ENCODE measurements around the gene LTB. TPM values are rescaled to one million over a fixed set of nuclear protein-coding genes. Genes with fewer than 3 reads are reported as not detected.

Gene LTB
- total and polyA plus RNA-seq, 2 of the 13 experiments (the other 11 are each of a cell fraction or from before 2014, with no cell fraction given): 0.09 to 0.22 TPM

GRCh38 chr6:31541658-31542521, 40.3 kb downstream of the LTB start, which contains the start of gene DDX39B (continued):
- TF ChIP-seq CEBPZ (IDR thresholded peaks at IDR 0.05; ENCODE audit: low read length): no peak
- TF ChIP-seq PITX1 (CRISPR knock-in tag; IDR thresholded peaks at IDR 0.05): peak; percentile 92
- no peak for TF ChIP-seq RBAK (CRISPR knock-in tag; IDR thresholded peaks at IDR 0.05)
- TF ChIP-seq RXRB (CRISPR knock-in tag; IDR thresholded peaks at IDR 0.05; ENCODE audit: borderline replicate concordance): peak; percentile 81
- peak; percentile 77 for TF ChIP-seq SALL1 (CRISPR knock-in tag; IDR thresholded peaks at IDR 0.05)
- TF ChIP-seq ZNF280B (CRISPR knock-in tag; IDR thresholded peaks at IDR 0.05; ENCODE audit: borderline replicate concordance): peak; percentile 87; the same call in 1 of the 2 replicates
- TF ChIP-seq FOXO4 (CRISPR knock-in tag; conservative IDR thresholded peaks at IDR 0.05): no peak
- no peak; the same call in 1 of the 2 replicates for TF ChIP-seq ZNF746 (CRISPR knock-in tag; IDR thresholded peaks at IDR 0.05)
- peak; percentile 89 for TF ChIP-seq SRSF1 (optimal IDR thresholded peaks at IDR 0.05; ENCODE audit: low read depth, low read length)
- TF ChIP-seq HOXA3 (CRISPR knock-in tag; IDR thresholded peaks at IDR 0.05): peak; percentile 97
- TF ChIP-seq ZBTB40 (IDR thresholded peaks at IDR 0.05): peak; percentile 57
- peak; percentile 86; the same call in 1 of the 2 replicates for TF ChIP-seq ZBTB40 (CRISPR knock-in tag; IDR thresholded peaks at IDR 0.05)
- peak; percentile 60 for TF ChIP-seq TBX2 (CRISPR knock-in tag; IDR thresholded peaks at IDR 0.05; ENCODE audit: borderline replicate concordance)
